H9 (cell line): ENCODE measurements around the gene ZNF221. TPM values are rescaled to one million over a fixed set of nuclear protein-coding genes. Genes with fewer than 3 reads are reported as not detected.

ENCODE experiments used
- DNase-seq: peaks from one replicate; pipeline ENCODE4 v3.0.0-alpha.2; 2017
- H2AFZ ChIP-seq: one replicate; pipeline ENCODE4 v1.6.1; 2013; ENCODE audit warnings: mild to moderate bottlenecking, low read length, control low read depth, moderate library complexity
- H2AK5ac ChIP-seq: 2 replicates; pipeline ENCODE4 v1.6.1; 2013; ENCODE audit warnings: low read length, control low read depth, mixed read lengths; ENCODE audit not compliant: insufficient read length
- H2BK120ac ChIP-seq: one replicate; pipeline ENCODE4 v1.6.1; 2013; ENCODE audit warnings: low read depth, mild to moderate bottlenecking, low read length, control low read depth, inconsistent platforms; ENCODE audit not compliant: poor library complexity, severe bottlenecking
- H2BK12ac ChIP-seq: 2 replicates; pipeline ENCODE4 v1.6.1; 2013; ENCODE audit warnings: low read length, control low read depth, mixed read lengths, low read depth; ENCODE audit not compliant: insufficient read length
- H2BK15ac ChIP-seq: 2 replicates; pipeline ENCODE4 v1.6.1; 2013; ENCODE audit warnings: low read depth, low read length, control low read depth
- H2BK20ac ChIP-seq: one replicate; pipeline ENCODE4 v1.6.1; 2013; ENCODE audit warnings: low read depth, mild to moderate bottlenecking, low read length, control low read depth, inconsistent platforms; ENCODE audit not compliant: poor library complexity, severe bottlenecking
- H2BK5ac ChIP-seq: 2 replicates; pipeline ENCODE4 v1.6.1; 2013; ENCODE audit warnings: low read length, control low read depth, mixed read lengths; ENCODE audit not compliant: insufficient read length
- H3K14ac ChIP-seq: 2 replicates; pipeline ENCODE4 v1.6.1; 2013; ENCODE audit warnings: low read length, control low read depth; ENCODE audit not compliant: insufficient read depth
- H3K18ac ChIP-seq: 2 replicates; pipeline ENCODE4 v1.6.1; 2013; ENCODE audit warnings: low read depth, mild to moderate bottlenecking, mixed read lengths, low read length, control low read depth; ENCODE audit not compliant: insufficient read length
- H3K23ac ChIP-seq: 2 replicates; pipeline ENCODE4 v1.6.1; 2013; ENCODE audit warnings: low read length, control low read depth, mixed read lengths, low read depth; ENCODE audit not compliant: insufficient read length
- H3K23me2 ChIP-seq: 2 replicates; pipeline ENCODE4 v1.6.1; 2013; ENCODE audit warnings: low read depth, mild to moderate bottlenecking, mixed read lengths, low read length, control low read depth; ENCODE audit not compliant: insufficient read length, poor library complexity, severe bottlenecking
- H3K27ac ChIP-seq: 2 replicates; pipeline ENCODE4 v1.5.1; 2013; ENCODE audit warnings: low read length, control low read depth, mixed read lengths, low read depth; ENCODE audit not compliant: insufficient read length
- H3K27me3 ChIP-seq: 2 replicates; pipeline ENCODE4 v1.6.1; 2013; ENCODE audit warnings: low read length, control low read depth, inconsistent platforms; ENCODE audit not compliant: insufficient read depth
- H3K4ac ChIP-seq: 2 replicates; pipeline ENCODE4 v1.6.1; 2013; ENCODE audit warnings: low read depth, mild to moderate bottlenecking, control low read depth, inconsistent platforms, low read length, moderate library complexity
- H3K4me1 ChIP-seq: 2 replicates; pipeline ENCODE4 v1.6.1; 2013; ENCODE audit warnings: low read length, control low read depth, inconsistent platforms; ENCODE audit not compliant: insufficient read depth
- H3K4me2 ChIP-seq: 2 replicates; pipeline ENCODE4 v1.6.1; 2013; ENCODE audit warnings: low read length, control low read depth, mixed read lengths; ENCODE audit not compliant: insufficient read length, insufficient read depth
- H3K56ac ChIP-seq: 2 replicates; pipeline ENCODE4 v1.6.1; 2013; ENCODE audit warnings: low read depth, mild to moderate bottlenecking, mixed read lengths, low read length, control low read depth; ENCODE audit not compliant: insufficient read length
- H3K79me1 ChIP-seq: 2 replicates; pipeline ENCODE4 v1.6.1; 2013; ENCODE audit warnings: low read depth, mild to moderate bottlenecking, moderate library complexity, low read length, control low read depth, inconsistent platforms; ENCODE audit not compliant: insufficient read depth, poor library complexity, severe bottlenecking
- H3K79me2 ChIP-seq: 2 replicates; pipeline ENCODE4 v1.6.1; 2013; ENCODE audit warnings: low read length, control low read depth, inconsistent platforms; ENCODE audit not compliant: insufficient read depth
- H3K9ac ChIP-seq: 2 replicates; pipeline ENCODE4 v1.6.1; 2013; ENCODE audit warnings: low read length, control low read depth, mixed read lengths; ENCODE audit not compliant: insufficient read length; ENCODE audit errors: extremely low read depth
- H3K9me3 ChIP-seq: one replicate; pipeline ENCODE4 v1.6.1; 2013; ENCODE audit warnings: low read depth, low read length, inconsistent platforms; ENCODE audit not compliant: control insufficient read depth
- H3T11ph ChIP-seq: one replicate; pipeline ENCODE4 v1.6.1; 2013; ENCODE audit warnings: mild to moderate bottlenecking, low read length, control low read depth, inconsistent platforms
- H4K20me1 ChIP-seq: one replicate; pipeline ENCODE4 v1.6.1; 2013; ENCODE audit not compliant: control insufficient read depth, insufficient read length, insufficient read depth
- H4K5ac ChIP-seq: 2 replicates; pipeline ENCODE4 v1.6.1; 2013; ENCODE audit warnings: low read depth, mild to moderate bottlenecking, mixed read lengths, low read length, control low read depth; ENCODE audit not compliant: insufficient read length
- H4K8ac ChIP-seq: replicated peaks from 2 replicates; pipeline ENCODE4 v1.6.1; 2013; ENCODE audit warnings: low read length, control low read depth, mixed read lengths, low read depth; ENCODE audit not compliant: insufficient read length
- H4K91ac ChIP-seq: 2 replicates; pipeline ENCODE4 v1.6.1; 2013; ENCODE audit warnings: low read depth, mild to moderate bottlenecking, moderate library complexity, mixed read lengths, low read length, control low read depth; ENCODE audit not compliant: insufficient read length
- H3K27ac Mint-ChIP-seq, 3 experiments: 2 replicates in 2 of 3; 3 replicates in 1 of 3; pipeline ENCODE4 v1.8.0; 2020 to 2021; ENCODE audit warnings: mixed read lengths in 3 of 3, mild to moderate bottlenecking in 1 of 3, moderate library complexity in 1 of 3
- H3K27me3 Mint-ChIP-seq: 2 replicates; pipeline ENCODE4 v1.8.0; 2021; ENCODE audit warnings: low read depth, mild to moderate bottlenecking, moderate library complexity, mixed read lengths
- H3K36me3 Mint-ChIP-seq, 3 experiments: 2 replicates in 2 of 3; 3 replicates in 1 of 3; pipeline ENCODE4 v1.8.0; 2020 to 2021; ENCODE audit warnings: low read depth in 3 of 3, mixed read lengths in 3 of 3; ENCODE audit not compliant: insufficient read depth in 1 of 3
- H3K4me1 Mint-ChIP-seq, 2 experiments: 2 replicates each; pipeline ENCODE4 v1.8.0; 2020; ENCODE audit warnings: mixed read lengths in 2 of 2
- H3K4me3 Mint-ChIP-seq, 2 experiments: 2 replicates in 1 of 2; 3 replicates in 1 of 2; pipeline ENCODE4 v1.8.0; 2020 to 2021; ENCODE audit warnings: mild to moderate bottlenecking in 2 of 2, mixed read lengths in 2 of 2, moderate library complexity in 1 of 2
- H3K9me3 Mint-ChIP-seq, 2 experiments: 2 replicates in 1 of 2; 3 replicates in 1 of 2; pipeline ENCODE4 v1.8.0; 2020; ENCODE audit warnings: mild to moderate bottlenecking in 2 of 2, mixed read lengths in 2 of 2, moderate library complexity in 1 of 2
- WGBS: extraction: QIAGEN DNeasy Blood & Tissue Kit; methylation state at CpG from one replicate; pipeline ENCODE4 v1.1.7; 2013; ENCODE audit warnings: missing lambda C conversion rate, low lambda C conversion rate, mixed read lengths; ENCODE audit not compliant: insufficient read length; ENCODE audit errors: extremely low coverage; 5-methylcytosine and 5-hydroxymethylcytosine counted together
- total RNA-seq: library from RNA; stranded (reverse); gene quantifications from 2 replicates; pipeline ENCODE4 v1.2.1, GENCODE V29; 2021
- TF ChIP-seq, protein P1 (sequence below): fragments of 200-600 bp; sonication (generic); conservative IDR thresholded peaks from 3 replicates; pipeline ENCODE4 v1.8.0; 2021; ENCODE audit warnings: antibody characterized with exemption, mild to moderate bottlenecking

ZNF221 gene
- total RNA-seq, 1 experiment from 2014 or later: 8.0 TPM

GRCh38 chr19:43997631-43998290, 46.7 kb downstream of the ZNF221 start:
- Mint-ChIP-seq H3K27me3 (peaks cover 3% of the 10 kb centered on the region; the same call in 1 of the 2 replicates), H3K9me3 (peaks cover 0 to 20% of the 10 kb centered on the region in 2 experiments; a peak in 4 of 5 replicates), H3K4me1 (peaks cover 6 to 7% of the 10 kb centered on the region in 2 experiments; a peak in 3 of 4 replicates), H3K27ac (no peak overlapping the region), H3K4me3 (no peak overlapping the region), H3K36me3 (peaks cover 19 to 31% (median 23%) of the 10 kb centered on the region in 3 experiments)
- H2BK120ac ChIP-seq: no peak overlapping the region
- no peaks in the 10 kb centered on the region for H4K20me1 ChIP-seq
- no peak overlapping the region for H3K9ac ChIP-seq
- H4K5ac ChIP-seq: no peak overlapping the region
- no peak overlapping the region for H3K14ac ChIP-seq
- no peak overlapping the region for H4K91ac ChIP-seq
- no peaks in the 10 kb centered on the region for H3K79me2 ChIP-seq
- no peak overlapping the region for H2AK5ac ChIP-seq
- H3K56ac ChIP-seq: no peak overlapping the region
- no peak overlapping the region for H3K4me2 ChIP-seq
- no peaks in the 10 kb centered on the region for H3K9me3 ChIP-seq
- H4K8ac ChIP-seq: no peak overlapping the region
- TF ChIP-seq, protein P1, sequence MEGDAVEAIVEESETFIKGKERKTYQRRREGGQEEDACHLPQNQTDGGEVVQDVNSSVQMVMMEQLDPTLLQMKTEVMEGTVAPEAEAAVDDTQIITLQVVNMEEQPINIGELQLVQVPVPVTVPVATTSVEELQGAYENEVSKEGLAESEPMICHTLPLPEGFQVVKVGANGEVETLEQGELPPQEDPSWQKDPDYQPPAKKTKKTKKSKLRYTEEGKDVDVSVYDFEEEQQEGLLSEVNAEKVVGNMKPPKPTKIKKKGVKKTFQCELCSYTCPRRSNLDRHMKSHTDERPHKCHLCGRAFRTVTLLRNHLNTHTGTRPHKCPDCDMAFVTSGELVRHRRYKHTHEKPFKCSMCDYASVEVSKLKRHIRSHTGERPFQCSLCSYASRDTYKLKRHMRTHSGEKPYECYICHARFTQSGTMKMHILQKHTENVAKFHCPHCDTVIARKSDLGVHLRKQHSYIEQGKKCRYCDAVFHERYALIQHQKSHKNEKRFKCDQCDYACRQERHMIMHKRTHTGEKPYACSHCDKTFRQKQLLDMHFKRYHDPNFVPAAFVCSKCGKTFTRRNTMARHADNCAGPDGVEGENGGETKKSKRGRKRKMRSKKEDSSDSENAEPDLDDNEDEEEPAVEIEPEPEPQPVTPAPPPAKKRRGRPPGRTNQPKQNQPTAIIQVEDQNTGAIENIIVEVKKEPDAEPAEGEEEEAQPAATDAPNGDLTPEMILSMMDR: no peak
- H2BK5ac ChIP-seq: no peak overlapping the region
- H3K27ac ChIP-seq: no peak overlapping the region
- no peak overlapping the region for H2BK15ac ChIP-seq
- WGBS: no CpG with 5 or more reads among the region's 10 CpGs
- H3K4me1 ChIP-seq: no peaks in the 10 kb centered on the region
- H3K4ac ChIP-seq: no peak overlapping the region
- no peak overlapping the region for H3K23ac ChIP-seq
- H2AFZ ChIP-seq: no peak overlapping the region
- no peak overlapping the region for H2BK20ac ChIP-seq
- no peak for DNase-seq
- no peak overlapping the region for H3K18ac ChIP-seq
- H3K23me2 ChIP-seq: no peaks in the 10 kb centered on the region
- no peaks in the 10 kb centered on the region for H3K79me1 ChIP-seq
- no peak overlapping the region for H2BK12ac ChIP-seq
- H3T11ph ChIP-seq: no peak overlapping the region
- no peaks in the 10 kb centered on the region for H3K27me3 ChIP-seq
